Measurements from ENCODE around the gene FBLN2.

The FBLN2 gene

DNA sequence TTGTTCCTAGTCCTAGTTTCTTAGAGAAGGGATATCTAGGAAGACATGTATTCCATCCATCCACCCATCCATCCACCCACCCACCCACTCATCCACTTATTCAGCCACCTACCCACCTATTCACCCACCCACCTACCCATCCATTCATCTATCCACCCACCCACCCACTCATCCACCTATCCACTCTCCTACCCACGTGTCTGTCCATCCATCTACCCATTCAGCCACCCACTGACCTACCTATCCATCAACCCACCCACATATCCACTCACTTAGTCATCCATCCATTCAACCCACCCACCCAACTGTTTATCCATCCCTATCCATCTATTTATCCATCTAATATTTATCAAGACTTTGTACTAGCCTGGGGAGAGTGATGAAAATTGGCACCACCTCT, 120.5 kb downstream of the FBLN2 start:
- no peak for DNase-seq (ENCODE audit: low read depth in 2 of 2)
- H3K4me3 ChIP-seq (replicated peaks in 1 of 2; ENCODE audit: low read depth in 2 of 2, low read length in 2 of 2), result no peak overlapping the region
- TF ChIP-seq, protein P1, sequence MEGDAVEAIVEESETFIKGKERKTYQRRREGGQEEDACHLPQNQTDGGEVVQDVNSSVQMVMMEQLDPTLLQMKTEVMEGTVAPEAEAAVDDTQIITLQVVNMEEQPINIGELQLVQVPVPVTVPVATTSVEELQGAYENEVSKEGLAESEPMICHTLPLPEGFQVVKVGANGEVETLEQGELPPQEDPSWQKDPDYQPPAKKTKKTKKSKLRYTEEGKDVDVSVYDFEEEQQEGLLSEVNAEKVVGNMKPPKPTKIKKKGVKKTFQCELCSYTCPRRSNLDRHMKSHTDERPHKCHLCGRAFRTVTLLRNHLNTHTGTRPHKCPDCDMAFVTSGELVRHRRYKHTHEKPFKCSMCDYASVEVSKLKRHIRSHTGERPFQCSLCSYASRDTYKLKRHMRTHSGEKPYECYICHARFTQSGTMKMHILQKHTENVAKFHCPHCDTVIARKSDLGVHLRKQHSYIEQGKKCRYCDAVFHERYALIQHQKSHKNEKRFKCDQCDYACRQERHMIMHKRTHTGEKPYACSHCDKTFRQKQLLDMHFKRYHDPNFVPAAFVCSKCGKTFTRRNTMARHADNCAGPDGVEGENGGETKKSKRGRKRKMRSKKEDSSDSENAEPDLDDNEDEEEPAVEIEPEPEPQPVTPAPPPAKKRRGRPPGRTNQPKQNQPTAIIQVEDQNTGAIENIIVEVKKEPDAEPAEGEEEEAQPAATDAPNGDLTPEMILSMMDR (IDR thresholded peaks at IDR 0.05; ENCODE audit: low read depth, low read length), result no peak

DNA sequence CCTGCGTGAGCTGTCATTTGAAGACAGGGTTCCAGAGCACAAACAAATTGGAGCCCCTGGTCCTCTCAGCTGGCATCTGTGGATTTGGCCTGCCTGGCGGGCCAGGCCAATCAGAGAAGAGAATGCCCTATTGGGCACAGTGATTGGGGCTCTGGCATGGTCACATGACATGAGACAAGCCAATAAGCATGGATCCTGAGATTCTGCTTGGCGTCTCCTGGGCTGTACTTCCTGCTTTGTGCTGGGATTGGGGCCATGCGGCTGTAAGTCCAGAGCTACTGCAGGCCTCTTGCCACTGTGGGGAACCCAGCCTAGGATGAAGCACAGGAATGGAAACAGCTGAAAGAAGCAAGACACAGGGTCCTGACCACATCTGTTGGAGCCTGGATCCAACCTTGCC, 121.4 kb downstream of the FBLN2 start:
- no peak for DNase-seq (ENCODE audit: low read depth in 2 of 2)
- H3K4me3 ChIP-seq (replicated peaks in 1 of 2; ENCODE audit: low read depth in 2 of 2, low read length in 2 of 2), result no peak overlapping the region
- TF ChIP-seq, protein P1 (IDR thresholded peaks at IDR 0.05; ENCODE audit: low read depth, low read length), result no peak

DNA sequence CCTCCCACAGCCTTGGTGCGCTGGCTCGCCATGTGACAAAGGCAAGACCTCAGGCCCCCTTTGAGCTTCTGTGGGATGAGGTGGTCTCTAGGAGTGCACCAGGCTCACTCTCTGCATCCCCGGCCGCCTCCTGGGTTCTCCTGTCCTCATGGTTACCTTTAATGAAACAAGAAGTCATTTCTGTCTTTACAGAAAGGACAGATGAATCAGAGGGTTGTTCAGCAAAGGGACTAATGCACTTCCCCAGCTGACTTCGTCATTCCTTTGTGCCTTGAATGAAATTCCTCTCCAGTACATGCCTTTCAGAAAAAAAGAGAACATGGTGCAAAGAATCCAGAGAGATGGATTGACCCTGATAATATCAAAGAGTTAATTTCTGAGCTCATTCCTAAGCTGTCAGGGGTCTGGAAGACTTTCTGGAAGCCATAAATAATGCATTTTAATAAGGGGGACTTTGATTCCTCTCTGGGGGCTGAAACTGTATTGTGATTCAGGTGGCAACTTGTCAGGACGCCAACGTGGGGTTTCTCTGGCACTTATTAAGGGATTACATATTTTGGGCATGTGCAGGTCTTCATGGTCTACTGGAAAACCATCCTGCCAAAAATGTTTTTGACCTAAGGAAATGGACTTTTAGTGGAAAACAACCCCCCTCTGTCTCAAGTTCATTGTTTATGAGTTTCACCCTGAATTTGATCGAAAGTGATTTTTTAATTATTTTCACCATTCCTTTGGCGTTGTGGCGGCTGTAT, 122.7 kb downstream of the FBLN2 start:
- no peak for DNase-seq (ENCODE audit: low read depth in 2 of 2)
- TF ChIP-seq, protein P1 (IDR thresholded peaks at IDR 0.05; ENCODE audit: low read depth, low read length), result no peak

DNA sequence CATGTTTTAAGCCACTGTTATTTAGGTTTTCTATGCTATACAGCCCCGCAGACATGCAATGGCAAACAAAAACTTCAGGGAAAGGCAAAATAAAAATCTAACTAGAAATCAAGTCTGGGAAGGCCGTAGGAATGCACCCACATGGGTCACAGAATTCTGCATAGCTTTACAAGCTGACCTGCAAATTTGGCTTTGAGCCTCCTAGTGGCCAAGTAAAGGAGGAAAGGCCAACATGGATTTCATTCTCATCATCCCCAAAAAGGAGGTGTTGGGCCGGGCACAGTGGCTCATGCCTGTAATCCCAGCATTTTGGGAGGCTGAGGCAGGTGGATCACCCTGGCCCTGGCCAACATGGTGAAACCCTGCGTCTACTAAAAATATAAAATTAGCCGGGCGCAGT, 124.3 kb downstream of the FBLN2 start:
- TF ChIP-seq, protein P1 (IDR thresholded peaks at IDR 0.05; ENCODE audit: low read depth, low read length), result peak; percentile 16
- peak in 1 of 2 donors; percentile 7 for DNase-seq (ENCODE audit: low read depth in 2 of 2)

More for the DNA sequence above, 122.7 kb downstream of the FBLN2 start:
- H3K4me3 ChIP-seq (replicated peaks in 1 of 2; ENCODE audit: low read depth in 2 of 2, low read length in 2 of 2), result no peak overlapping the region

DNA sequence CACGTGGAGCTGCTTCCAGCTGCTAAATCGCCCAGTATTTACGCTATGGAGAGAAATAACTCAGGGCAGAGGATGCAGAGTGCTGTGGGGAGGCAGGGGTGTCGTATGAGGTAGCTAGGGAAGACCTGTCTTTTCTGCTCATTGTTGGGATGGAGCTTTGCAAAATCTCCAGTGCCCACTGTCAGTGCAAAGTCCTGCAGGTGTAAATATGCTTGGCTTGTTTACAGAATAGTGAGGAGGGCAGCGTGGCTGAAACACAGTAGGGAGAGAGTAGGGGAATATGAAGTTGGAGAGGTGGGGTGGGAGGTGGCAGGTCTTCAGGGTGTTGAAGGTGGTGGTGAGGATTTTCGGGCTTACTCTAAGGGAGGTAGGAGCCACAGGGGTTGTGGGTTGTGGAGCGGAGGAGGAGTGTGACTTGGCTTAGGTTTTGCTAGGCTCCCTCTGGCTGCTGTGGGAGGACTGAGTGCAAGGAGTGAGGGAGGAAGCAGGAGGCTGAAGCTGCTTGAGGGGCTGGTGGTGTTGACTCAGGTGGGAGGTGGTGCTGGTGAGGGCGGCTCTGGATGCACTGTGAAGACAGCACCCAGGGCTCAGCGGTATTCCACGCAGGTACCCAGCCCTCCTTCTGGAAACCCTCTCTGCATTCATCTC, 125.7 kb downstream of the FBLN2 start:
- DNase-seq (ENCODE audit: low read depth in 2 of 2), result no peak
- TF ChIP-seq, protein P1 (IDR thresholded peaks at IDR 0.05; ENCODE audit: low read depth, low read length), result no peak
- H3K4me3 ChIP-seq (replicated peaks in 1 of 2; ENCODE audit: low read depth in 2 of 2, low read length in 2 of 2), result no peak overlapping the region

More for the DNA sequence above, 124.3 kb downstream of the FBLN2 start:
- H3K4me3 ChIP-seq (replicated peaks in 1 of 2; ENCODE audit: low read depth in 2 of 2, low read length in 2 of 2), result no peak overlapping the region

DNA sequence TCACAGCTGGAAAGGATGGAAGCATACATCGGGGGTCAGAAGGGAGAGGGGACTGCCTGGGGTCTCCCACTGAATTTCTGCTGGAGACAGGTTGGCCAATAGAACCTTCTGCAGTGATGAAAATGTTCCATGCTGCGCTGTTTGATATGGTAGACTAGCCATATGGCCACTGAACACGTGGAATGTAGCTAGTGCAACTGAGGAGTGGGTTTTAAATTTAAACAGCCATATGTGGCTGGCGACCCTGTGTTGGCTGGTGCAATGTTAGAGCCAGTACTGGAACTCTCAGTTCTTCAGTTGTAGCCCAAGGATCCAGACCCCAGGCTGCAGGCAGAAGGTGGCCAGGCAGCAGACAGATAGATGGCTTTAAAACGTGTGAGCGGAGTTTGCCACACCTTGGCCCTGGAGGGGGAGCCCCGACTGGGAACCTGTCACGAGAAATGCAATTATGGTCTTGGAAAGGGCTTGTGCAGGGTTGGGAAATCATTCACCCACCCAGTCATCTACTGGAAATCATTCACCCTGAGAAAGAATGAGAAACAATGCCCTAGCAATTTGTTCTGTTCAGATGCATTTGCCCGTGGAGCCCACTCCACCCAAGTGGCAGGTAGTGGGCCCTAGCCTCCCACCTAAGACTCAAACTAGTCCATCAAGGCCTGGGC, 127.6 kb downstream of the FBLN2 start:
- DNase-seq (ENCODE audit: low read depth in 2 of 2), result no peak
- TF ChIP-seq, protein P1 (IDR thresholded peaks at IDR 0.05; ENCODE audit: low read depth, low read length), result no peak
- H3K4me3 ChIP-seq (replicated peaks in 1 of 2; ENCODE audit: low read depth in 2 of 2, low read length in 2 of 2), result no peak overlapping the region

Data from cardiac fibroblast (primary cell).